Gastrocnemius medialis (tissue), 4 donors: ENCODE data around the gene BDKRB1. TPM values are rescaled to one million over a fixed set of nuclear protein-coding genes. Genes with fewer than 3 reads are reported as not detected.

Experiments
- ATAC-seq, 2 donors: fragments of 150-250 bp; one replicate each; pipeline ENCODE4 v1.9.1; 2016
- DNase-seq, 2 donors: peaks; one replicate each; pipeline ENCODE4 v3.0.0-alpha.2; 2019
- H3K27ac ChIP-seq, 4 donors: fragments of 200-600 bp; sonication (generic); 1 replicate in 1 of 4; 2 replicates in 3 of 4; pipeline ENCODE4 v1.5.1; 2016 to 2018; ENCODE audit warnings: mild to moderate bottlenecking in 2 of 4, moderate library complexity in 1 of 4
- H3K27me3 ChIP-seq, 3 donors: fragments of 200-600 bp; sonication (generic) in 2 of 3; 1 replicate in 1 of 3; 2 replicates in 2 of 3; pipeline versions ENCODE4 v1.5.1 to v1.6.0; 2016 to 2019; ENCODE audit warnings: mild to moderate bottlenecking in 1 of 3, moderate library complexity in 1 of 3
- H3K36me3 ChIP-seq, 2 donors: fragments of 200-600 bp; sonication (generic) in 1 of 2; one replicate each; pipeline ENCODE4 v1.5.1; 2017 to 2018
- H3K4me1 ChIP-seq, 2 donors: fragments of 200-600 bp; sonication (generic) in 1 of 2; one replicate each; pipeline ENCODE4 v1.5.1; 2016 to 2017; ENCODE audit warnings: mild to moderate bottlenecking in 2 of 2
- H3K4me3 ChIP-seq, 4 donors: fragments of 200-600 bp; sonication (generic) in 3 of 4; 1 replicate in 1 of 4; 2 replicates in 3 of 4; pipeline ENCODE4 v1.5.1; 2016 to 2019; ENCODE audit warnings: mild to moderate bottlenecking in 2 of 4
- H3K9me3 ChIP-seq, 3 donors: fragments of 200-600 bp; sonication (generic) in 2 of 3; 1 replicate in 1 of 3; 2 replicates in 2 of 3; pipeline ENCODE4 v1.5.1; 2016 to 2019
- POLR2A ChIP-seq, 2 donors: fragments of 450-650 bp; IDR thresholded peaks; one replicate each; pipeline ENCODE4 v1.6.1; 2017; ENCODE audit warnings: antibody characterized with exemption in 2 of 2, mild to moderate bottlenecking in 2 of 2, moderate library complexity in 2 of 2
- in situ Hi-C, 4 donors: fragments of 200-750 bp; cut with MboI; loops; one replicate each; pipeline versions ENCODE4 v1.15.0 to v1.8.0; 2017; ENCODE audit warnings: low sequenced_read_pairs in 4 of 4
- intact Hi-C: fragments of 100-400 bp; cut with DNase I; formaldehyde crosslinking; loops from one replicate; pipeline ENCODE4 v1.15.1; 2023; ENCODE audit warnings: low total_unique reads
- total RNA-seq, 4 donors: library from RNA; depleted of rRNA; stranded (reverse); fragments of >200 nt; gene quantifications; one replicate each; pipeline versions ENCODE4 v1.1.0 to v1.2.3, GENCODE V29; 2016
- TF ChIP-seq, protein P1 (sequence below), 5 experiments: fragments of 450-650 bp in 3 of 5; fragments of 200-600 bp in 2 of 5; sonication (generic) in 2 of 5; IDR thresholded peaks in 4 of 5; conservative IDR thresholded peaks in 1 of 5; 1 replicate in 4 of 5; 2 replicates in 1 of 5; pipeline ENCODE4 v1.5.1; 2016 to 2019; ENCODE audit warnings: antibody characterized with exemption in 5 of 5, mild to moderate bottlenecking in 3 of 5, moderate library complexity in 3 of 5

The BDKRB1 gene
- total RNA-seq, 4 donors from 2014 or later = not detected

DNA sequence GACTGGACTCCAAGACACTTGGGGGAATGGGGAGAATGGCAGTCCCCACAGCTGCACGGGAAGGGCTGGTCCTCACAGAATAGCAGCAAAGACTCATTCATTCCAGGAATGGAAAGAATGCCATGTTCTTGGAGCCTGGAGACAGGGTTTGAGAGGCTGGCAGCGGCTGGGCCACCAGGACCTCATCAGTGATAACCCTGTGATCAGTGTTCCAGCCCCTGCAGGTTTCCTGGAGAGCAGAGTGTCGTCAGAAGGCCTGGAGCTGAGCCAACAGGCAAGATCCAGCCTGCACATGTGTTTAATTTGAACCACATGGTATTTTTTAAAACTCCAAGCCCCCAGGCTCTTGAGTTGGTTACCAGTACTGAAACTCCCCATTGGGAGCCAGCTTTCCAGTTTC is 11.3 kb downstream of the BDKRB1 start:
- ATAC-seq = no peak

GRCh38 chr14:96267916-96268315 is 11.9 kb downstream of the BDKRB1 start:
- TF ChIP-seq, protein P1, sequence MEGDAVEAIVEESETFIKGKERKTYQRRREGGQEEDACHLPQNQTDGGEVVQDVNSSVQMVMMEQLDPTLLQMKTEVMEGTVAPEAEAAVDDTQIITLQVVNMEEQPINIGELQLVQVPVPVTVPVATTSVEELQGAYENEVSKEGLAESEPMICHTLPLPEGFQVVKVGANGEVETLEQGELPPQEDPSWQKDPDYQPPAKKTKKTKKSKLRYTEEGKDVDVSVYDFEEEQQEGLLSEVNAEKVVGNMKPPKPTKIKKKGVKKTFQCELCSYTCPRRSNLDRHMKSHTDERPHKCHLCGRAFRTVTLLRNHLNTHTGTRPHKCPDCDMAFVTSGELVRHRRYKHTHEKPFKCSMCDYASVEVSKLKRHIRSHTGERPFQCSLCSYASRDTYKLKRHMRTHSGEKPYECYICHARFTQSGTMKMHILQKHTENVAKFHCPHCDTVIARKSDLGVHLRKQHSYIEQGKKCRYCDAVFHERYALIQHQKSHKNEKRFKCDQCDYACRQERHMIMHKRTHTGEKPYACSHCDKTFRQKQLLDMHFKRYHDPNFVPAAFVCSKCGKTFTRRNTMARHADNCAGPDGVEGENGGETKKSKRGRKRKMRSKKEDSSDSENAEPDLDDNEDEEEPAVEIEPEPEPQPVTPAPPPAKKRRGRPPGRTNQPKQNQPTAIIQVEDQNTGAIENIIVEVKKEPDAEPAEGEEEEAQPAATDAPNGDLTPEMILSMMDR (IDR thresholded peaks at IDR 0.05 in 4 of 5, conservative IDR thresholded peaks at IDR 0.05 in 1 of 5) = no peak
- no peak for TF ChIP-seq POLR2A (IDR thresholded peaks at IDR 0.05)
- Histone ChIP-seq H3K4me3 (no peak overlapping the region), H3K27ac (no peak overlapping the region), H3K36me3 (no peaks in the 10 kb centered on the region), H3K4me1 (no peaks in the 10 kb centered on the region), H3K27me3 (no peaks in the 10 kb centered on the region), H3K9me3 (no peaks in the 10 kb centered on the region)
- in situ Hi-C loops = loop anchor here in 1 of 4 donors (25.0 kb wide), 1 partner anchor 706 kb away; no protein-coding TSS in a partner anchor
- DNase-seq = no peak
- intact Hi-C loops = no loop called here
- ATAC-seq = no peak

More for the DNA sequence above, 11.3 kb downstream of the BDKRB1 start:
- Histone ChIP-seq H3K27ac (no peak overlapping the region), H3K27me3 (no peaks in the 10 kb centered on the region), H3K9me3 (no peaks in the 10 kb centered on the region), H3K4me3 (no peak overlapping the region), H3K4me1 (no peaks in the 10 kb centered on the region), H3K36me3 (no peaks in the 10 kb centered on the region)
- in situ Hi-C loops = loop anchor here in 1 of 4 donors (25.0 kb wide), 1 partner anchor 705 kb away; no protein-coding TSS in a partner anchor
- intact Hi-C loops = no loop called here
- no peak for DNase-seq
- TF ChIP-seq, protein P1 (IDR thresholded peaks at IDR 0.05 in 4 of 5, conservative IDR thresholded peaks at IDR 0.05 in 1 of 5) = no peak
- TF ChIP-seq POLR2A (IDR thresholded peaks at IDR 0.05) = no peak

- H3K27ac ChIP-seq = no peak overlapping the region
- TF ChIP-seq, protein P1 (IDR thresholded peaks at IDR 0.05 in 4 of 5, conservative IDR thresholded peaks at IDR 0.05 in 1 of 5) = no peak
- no peak for TF ChIP-seq POLR2A (IDR thresholded peaks at IDR 0.05)
- no peaks in the 10 kb centered on the region for H3K9me3 ChIP-seq
- DNase-seq (peak in 1 of 2 donors; percentile 30), ATAC-seq (peak; percentile 58)
- intact Hi-C loops = no loop called here
- no peaks in the 10 kb centered on the region for H3K4me1 ChIP-seq
- in situ Hi-C loops = loop anchor here in 1 of 4 donors (25.0 kb wide), 1 partner anchor 706 kb away; no protein-coding TSS in a partner anchor
- no peaks in the 10 kb centered on the region for H3K36me3 ChIP-seq
- no peaks in the 10 kb centered on the region for H3K27me3 ChIP-seq
- no peak overlapping the region for H3K4me3 ChIP-seq
These were observed 12.7 kb downstream of the BDKRB1 start for GRCh38 chr14:96268431-96269358.

DNA sequence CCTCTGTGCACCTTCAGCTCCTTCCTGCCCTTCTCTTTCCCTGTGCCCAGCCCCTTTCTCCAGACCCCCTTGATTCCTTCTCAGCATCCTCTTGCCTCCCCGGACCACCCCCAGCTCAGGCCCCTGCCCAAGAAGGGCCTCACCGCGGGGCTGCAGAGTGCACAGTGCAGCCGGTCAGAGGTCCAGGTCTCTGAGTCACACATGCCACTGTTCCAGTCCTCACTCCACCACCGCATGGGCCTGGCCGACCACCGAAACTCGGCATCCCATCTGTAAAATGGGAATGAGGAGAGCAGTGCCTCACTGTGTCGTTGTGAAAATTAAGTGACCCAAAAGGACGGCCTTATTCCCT is 13.3 kb downstream of the BDKRB1 start:
- in situ Hi-C loops = loop anchor here in 1 of 4 donors (25.0 kb wide), 1 partner anchor 707 kb away; no protein-coding TSS in a partner anchor
- Histone ChIP-seq H3K4me1 (no peaks in the 10 kb centered on the region), H3K36me3 (no peaks in the 10 kb centered on the region), H3K27ac (no peak overlapping the region), H3K4me3 (no peak overlapping the region), H3K9me3 (no peaks in the 10 kb centered on the region), H3K27me3 (no peaks in the 10 kb centered on the region)
- ATAC-seq = no peak
- DNase-seq = no peak
- TF ChIP-seq, protein P1 (IDR thresholded peaks at IDR 0.05 in 4 of 5, conservative IDR thresholded peaks at IDR 0.05 in 1 of 5) = no peak
- TF ChIP-seq POLR2A (IDR thresholded peaks at IDR 0.05) = no peak
- intact Hi-C loops = no loop called here
